GM21825 (cell line): Measurements from ENCODE around the gene CCL14.
"Not testable (repeated sequence)": the region's sequence is repeated elsewhere in the genome, so short reads cannot be mapped to it uniquely, and the experiment has no call there.

Experiments used
- ATAC-seq: cut with Tn5 transposase; IDR thresholded peaks from one replicate; pipeline ENCODE4 v1.9.1; 2021; ENCODE audit warnings: mild to moderate bottlenecking, moderate library complexity; ENCODE audit not compliant: unreplicated experiment

CCL14 gene

DNA sequence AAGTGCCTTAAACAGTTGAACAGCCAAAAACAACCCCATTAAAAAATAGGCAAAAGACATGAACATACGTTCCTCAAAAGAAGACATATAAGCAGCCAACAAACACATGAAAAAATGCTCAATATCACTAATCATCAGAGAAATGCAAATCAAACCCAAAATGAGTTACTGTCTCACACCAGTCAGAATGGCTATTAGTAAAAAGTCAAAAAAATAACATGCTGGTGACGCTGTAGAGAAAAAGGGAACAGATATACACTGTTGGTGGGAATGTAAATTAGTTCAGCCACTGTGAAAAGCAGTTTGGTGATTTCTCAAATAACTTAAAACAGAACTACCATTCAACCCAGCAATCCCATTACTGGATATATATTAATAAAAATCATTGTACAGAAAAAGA lies 8.8 kb upstream of the CCL14 start:
- ATAC-seq: not testable (repeated sequence)

DNA sequence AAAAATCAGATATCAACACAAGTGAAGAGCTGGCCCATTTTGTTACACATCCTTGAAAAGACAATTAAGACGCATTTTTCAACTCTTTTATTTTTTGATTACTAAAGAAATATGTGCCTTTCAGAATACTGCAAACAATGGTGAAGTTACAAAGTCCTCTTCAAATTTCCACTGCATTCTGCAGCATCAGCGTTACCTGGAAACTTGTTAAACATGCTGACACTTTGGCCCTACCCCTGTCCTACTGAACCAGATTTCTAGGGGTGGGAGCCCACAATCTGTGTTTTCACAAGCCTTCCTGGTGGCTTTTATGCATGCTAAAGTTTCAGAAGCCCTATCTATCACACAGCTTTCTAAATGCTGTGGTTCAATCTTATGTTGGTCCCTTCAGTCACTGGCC lies 4.5 kb upstream of the CCL14 start:
- no peak for ATAC-seq

DNA sequence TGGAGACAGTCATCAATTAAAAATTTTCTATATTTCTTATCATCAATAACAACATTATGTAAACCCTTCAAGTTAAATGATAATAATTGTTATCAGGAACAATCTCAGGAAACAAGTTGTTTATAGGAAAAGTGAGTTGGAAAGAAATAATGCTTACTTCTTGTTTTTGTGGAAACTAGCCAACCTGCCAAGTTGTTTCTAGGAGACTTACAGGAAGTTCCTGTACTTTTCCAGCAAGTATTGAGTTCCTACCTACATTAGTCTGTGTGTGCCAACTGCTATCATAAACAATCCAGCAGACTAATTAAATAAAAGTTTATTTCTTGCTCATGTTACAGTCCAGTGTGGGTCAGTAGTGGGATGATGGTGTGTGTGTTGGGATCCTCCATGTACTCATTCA lies 1.6 kb upstream of the CCL14 start:
- ATAC-seq: no peak

DNA sequence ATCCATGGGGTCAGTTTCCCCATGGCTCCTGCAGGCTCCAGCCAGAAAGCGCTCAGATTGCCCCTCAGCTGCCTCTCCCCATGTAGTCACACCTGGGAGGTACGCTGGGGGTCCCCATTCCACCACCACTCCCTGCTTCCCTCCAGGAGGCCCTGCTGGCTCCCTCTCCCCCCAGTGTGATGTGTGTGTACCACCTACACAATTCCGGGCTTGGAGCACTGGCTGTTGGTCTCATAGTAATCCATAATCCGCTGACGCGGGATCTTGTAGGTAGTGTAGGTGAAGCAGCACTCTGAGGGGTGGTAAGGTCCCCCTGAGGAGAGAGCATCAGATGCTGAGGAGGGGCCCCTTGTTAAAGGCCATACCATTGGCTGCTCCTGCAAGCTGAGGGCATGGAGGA lies 2.4 kb downstream of the CCL14 start:
- no peak for ATAC-seq

DNA sequence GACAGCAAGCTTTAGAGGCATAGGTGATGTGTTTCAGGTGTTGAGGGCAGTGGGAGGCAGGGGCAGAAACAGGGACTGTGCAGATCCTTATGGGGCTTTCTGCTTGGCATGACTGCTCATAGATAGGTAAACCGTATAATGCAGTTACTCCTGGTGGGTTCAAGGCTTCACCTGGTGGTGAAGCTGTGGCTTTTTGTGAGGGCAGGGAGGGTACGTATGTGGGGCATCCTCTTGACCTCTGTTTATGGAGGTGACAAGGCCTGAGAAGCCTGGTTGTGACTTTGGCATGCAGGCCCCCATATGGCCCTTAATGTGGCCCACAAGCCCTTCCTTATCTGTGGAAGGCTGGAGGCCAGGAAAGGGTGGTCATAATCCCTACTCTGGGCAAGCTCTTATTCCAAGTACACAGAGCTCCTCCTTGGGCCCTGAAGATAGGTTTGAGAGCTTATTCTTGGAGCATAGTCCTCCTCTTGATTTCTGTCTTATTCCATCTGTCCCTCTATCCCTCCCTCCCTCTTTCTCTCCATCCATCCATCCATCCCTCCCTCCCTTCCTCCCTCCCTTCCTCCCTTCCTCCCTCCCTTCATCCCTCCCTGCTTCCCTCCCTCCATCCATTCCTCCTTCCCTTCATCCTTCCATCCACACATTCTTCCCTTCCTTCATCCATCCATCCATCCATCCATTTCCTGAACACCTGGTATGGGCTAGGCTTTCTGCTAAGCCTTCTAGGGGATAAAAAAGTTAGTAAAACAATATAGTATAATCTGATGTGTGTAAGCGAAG lies 3.9 kb downstream of the CCL14 start:
- no peak for ATAC-seq

DNA sequence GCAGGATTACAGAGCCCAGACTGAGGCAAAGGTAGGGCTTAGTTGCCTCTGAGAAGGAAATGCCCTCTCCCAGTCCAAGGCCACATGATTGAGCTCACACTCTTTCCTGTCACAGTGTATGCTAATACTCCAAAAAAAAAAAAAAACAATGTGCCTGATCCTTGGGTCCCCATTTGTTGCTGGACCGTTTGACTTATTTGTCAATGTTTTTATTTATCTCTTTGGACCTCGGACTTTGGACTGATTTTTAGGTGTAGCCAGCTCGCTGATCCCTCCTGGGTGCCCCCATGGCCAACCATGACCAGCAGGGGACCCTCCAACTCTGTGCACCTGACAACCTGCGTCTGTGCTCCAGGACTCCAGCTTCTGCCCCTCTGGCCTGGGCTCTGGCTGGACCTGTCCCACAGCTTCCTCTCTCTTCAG lies 4.6 kb downstream of the CCL14 start:
- no peak for ATAC-seq

DNA sequence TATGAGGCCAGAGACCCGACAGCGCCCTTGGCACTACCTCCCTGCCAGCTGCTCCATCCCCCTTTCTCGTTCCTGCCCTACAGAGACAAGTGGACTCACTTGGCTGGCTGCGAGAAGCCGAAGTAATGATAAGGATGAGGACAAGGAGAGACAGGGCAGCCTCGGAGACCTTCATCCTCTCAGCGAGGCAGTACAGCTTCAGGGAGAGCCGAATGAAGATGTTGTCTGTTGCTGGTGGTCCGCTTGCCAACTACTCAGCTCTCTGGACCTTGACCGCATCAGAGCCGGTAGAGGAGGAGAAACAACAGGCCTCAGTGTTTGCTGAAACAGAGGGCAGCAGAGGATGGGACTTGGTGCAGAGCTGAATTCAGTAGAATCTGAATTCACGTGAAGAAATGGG lies 5.3 kb downstream of the CCL14 start, which contains the start of gene CCL16:
TSS of gene CCL16 (minus strand) at position 252 of the 400 bp plus-strand sequence. CDS start at position 175, 77 bp downstream.
- no peak for ATAC-seq

DNA sequence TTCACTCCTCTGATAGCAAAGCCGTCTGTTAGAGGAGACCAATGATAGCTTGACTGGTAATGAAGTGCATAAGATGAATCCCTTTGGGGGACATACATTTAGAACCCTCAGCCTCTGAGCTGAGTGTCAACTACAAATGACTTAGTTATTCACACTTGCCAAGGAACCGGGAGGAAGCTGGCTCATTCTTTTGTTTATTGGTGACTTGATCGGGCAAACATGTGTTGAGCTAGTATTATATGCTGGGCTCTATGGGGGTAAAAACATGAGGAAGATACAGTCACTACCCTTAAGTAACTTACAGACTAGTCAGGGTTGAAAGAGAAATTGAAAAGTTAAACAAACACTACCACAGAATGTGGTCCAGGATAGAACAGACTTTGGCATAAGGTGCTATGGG lies 8.2 kb downstream of the CCL14 start:
- no peak for ATAC-seq

DNA sequence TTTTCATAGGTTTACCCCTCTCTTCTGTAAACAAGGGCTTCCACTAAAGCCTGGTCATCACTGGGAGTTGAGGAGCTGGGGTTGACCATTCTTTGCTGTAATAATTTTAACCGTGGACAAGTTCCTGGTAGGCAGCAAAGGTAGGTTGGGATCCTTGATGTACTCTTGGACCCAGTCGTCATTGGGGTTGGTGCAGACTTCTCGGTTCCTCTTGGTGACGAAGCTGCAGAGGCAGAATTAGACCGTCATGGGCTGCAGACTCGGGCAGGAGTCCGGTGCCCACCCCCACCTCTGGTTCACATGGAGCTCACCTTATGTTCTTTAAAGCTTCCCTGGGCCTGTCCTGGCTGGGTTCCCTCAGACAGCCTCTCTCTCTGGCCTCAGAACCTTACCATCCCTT lies 9.0 kb downstream of the CCL14 start:
- ATAC-seq: no peak

DNA sequence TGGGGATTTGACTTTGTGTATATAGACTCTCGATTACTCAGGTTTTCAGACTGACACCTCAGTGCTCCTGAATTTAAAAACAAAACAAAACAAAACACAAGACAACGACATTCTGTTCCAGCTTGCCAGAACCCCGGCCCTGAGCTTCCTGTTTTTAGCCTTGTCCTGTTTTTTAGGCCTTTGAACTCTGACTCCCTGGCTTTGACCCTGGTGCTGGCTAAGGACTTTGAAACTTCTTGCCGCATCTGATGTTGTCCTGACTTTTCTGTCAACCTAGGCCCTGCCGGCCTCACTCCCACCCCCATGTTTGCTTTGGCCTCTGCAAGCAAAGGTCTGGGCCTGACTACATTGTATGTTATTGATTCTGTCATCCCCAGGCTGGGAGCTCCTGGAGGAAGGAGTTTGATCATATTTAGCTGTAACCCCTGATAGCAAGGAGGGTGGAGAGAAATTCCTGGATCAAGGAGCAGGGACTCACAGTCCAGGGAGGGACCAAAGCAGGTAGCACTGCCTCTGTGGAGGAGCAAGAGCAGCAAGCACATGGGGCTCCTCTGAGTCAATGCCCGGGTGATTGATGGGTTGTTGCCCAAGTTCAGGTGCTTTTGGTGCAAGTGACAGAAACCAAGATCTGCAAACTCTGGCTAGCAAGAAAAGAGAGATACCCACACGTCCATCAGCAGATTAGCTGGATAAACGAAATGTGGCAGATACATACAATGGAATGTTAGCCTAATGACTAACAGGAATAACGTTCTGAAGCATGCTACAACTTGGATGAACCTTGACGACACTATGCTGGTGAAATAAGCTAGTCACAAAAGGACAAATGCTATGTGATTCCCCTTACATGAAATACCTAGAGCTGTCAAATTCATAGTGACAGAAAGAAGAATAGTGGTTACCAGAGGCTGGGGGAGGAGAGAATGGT lies 12.9 kb downstream of the CCL14 start:
- no peak for ATAC-seq

DNA sequence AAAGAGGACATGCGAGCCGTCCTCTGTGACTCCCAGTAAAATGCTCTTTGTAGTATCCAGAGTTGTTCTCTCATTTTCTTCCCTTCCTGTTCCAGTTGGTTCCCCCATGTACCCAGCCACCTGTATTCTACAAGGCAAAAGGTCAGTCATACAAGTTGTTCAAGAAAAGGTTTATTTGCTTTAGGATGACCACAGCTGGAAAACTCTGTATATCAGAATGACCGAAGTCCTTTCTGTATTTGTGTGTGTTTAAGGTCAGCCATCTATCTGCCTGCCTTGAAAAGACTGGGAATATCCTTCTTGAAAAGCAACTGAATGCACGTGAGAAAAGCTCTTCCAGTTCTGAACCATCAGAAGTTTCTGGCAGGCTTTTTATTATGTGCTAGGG lies 13.6 kb downstream of the CCL14 start:
- ATAC-seq: no peak

DNA sequence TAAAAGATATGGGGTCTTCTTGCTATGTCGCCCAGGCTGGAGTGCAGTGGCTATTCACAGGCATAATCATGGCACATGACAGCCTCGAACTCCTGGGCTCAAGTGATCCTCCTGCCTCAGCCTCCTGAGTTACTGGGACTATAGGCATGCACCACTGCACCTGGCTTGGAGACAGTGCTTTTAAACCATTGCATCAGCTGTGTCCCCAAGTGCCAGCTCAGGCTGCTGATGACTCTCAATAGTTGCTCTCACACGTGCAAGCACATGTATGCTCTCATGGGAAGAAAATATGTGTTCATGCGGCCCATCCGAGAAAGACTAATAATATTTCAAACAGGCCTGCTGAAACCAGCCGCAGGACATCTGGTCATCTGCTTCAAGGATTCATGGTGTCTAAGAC lies 14.0 kb downstream of the CCL14 start:
- ATAC-seq: no peak

DNA sequence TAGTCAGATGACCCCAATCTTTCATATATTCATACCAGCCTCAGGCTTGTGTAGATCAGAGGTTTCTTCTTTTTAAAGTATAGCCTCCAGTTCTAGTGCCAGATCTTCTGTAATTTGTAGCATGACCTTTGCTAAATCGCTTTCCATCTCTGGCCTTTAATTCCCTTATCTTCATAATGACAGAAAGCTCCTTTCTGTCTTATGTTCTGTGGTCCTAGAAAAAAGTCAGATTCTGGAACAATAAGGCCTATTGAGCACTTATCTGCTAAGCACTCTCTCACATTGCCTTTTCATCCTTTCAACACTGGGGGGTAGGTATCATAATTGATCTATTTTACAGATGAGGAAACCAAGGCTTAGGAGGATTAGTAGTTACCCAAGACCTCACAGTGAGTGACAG lies 14.5 kb downstream of the CCL14 start:
- no peak for ATAC-seq

DNA sequence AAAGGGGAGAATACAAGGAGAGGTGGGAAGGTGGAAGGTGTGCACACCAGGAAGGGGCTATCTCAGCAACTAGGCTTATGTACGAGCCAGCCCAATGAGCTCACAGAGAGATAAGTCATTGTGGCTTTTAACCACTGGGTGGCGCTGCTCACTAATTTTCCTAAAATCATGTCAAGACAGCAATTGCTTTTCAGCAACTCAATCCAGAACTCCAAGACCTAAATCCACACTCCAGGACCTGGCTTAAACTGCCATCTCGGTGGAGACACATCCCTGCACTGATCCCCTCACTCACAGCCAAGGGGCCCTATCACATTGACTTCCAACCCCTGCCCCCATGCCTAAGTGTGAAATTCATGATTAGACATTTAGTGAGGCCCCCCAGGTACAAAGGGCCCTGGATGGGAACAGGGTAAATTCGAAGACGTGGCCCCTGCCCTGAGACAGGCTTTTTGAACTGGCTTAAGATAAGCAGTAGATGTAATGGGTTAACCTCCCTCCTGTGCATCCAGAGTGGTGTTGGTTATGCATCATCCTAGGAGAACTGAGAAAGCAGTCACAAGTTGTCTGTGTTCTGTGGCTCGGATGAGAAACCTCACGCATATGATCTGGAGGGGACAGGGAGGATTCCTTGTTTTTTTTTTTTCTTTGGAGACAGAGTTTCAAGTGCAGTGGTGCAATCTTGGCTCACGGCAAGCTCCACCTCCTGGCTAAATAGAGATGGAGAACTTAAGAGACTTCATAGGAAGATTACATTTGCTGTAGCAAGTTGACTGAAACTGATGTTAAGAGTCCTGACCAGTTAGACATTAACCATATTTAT lies 16.8 kb downstream of the CCL14 start:
- no peak for ATAC-seq

DNA sequence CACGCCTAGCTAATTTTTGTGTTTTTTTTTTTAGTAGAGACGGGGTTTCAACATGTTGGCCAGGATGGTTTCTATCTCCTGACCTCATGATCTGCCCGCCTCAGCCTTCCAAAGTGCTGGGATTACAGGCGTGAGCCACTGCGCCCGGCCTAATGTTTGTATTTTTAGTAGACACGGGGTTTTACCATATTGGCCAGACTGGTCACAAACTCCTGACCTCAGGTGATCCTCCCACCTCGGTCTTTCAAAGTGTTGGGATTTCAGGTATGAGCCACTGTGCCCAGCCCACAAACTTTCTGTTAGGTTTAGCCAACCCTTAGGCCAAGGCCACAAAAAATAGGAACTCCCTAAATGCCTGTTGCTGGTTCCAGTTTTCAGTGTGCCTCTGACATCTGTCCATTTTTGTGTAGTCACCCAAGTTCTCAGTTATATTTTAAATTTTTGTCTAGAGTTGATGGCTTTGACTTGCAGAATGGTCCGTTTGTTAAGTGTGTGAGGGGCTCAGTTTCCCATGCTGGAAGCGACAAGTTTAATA lies 17.9 kb downstream of the CCL14 start:
- no peak for ATAC-seq

DNA sequence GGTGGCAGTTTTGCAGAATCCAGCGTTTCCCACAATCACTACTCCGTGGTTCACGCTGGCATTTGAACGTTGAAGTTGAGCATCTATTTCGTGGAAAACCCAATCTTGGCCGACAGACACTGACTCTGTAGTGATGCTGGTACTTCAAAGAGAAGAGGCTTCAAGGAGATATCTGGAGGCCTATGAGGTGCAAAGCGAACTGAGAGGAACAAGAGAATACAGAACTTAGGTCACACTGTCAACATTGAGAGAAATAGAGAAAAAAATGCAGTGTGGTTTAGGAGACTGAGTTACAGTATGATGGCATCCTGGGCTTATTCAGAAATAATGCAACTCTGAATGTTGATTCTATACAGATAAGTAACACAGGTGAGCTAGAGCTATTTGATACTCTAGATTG lies 21.3 kb downstream of the CCL14 start:
- no peak for ATAC-seq

DNA sequence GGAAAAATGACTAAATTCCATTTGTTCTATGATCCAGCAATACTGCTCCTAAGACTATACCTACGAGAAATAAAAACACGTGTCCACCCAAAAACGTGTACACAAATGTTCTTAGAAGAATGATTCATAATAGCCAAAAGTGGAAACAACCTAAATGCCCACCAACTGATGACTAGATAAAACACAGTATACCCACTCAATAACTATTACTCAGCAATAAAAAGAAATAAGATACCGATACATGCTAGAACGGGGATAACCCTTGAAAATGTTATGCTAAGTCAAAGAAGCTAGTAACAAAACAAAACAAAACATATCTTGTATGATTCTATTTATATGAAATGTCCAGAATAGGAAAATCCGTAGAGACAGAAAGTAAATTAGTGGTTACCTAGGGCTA lies 22.9 kb downstream of the CCL14 start:
- no peak for ATAC-seq

DNA sequence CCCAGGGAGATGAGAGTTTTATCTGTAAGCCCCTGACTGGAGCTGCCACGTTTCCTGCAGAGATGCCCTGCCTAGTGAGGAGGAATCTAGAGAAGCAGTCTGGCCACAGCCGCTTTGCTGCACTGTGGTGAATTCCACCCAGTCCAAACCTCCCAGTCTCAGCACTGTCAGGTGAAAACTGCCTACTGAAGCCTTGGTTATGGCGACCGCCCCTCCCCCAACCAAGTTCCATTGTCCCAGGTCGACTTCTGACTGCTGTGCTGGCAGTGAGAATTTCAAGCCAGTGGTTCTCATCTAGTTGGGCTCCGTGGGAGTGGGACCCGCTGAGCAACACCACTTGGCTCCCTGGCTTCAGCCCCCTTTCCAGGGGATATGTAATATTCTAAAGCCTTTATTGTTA lies 32.8 kb downstream of the CCL14 start:
- no peak for ATAC-seq

DNA sequence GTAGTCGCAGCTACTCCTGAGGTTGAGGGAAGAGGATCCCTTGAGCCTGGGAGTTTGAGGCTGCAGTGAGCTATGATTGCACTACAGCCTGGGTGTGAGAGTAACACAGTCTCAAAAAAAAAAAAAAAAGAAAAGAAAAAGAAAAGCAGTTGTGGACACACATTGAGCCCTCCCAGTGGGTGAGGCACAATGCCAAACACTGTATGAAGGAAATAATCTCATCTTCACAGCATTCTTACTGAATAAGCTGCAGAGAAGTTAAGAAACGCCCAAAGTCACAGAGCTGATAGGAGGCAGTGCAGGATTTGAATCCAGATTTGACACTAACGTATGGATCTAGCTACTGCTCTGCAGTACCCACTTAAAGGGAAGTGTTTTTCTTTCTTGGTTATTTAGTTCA lies 37.1 kb downstream of the CCL14 start:
- ATAC-seq: no peak

DNA sequence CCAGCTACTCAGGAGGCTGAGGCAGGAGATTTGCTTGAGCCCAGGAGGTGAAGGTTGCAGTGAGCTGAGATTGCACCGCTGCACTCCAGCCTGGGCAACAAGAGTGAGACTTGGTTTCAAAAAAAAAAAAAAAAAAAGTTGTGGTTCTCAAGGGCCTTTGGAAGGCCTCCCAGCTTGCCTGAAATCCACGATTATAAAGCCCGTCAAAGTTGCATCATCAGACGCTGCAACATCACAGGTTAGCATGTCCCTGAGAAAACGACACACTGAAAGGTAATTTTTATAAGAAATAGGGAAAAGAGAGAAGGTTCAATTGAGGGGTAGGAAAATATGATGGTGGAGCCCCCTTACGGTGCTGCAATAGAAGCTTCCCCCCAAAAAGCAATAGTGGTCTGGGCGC lies 38.4 kb downstream of the CCL14 start:
- no peak for ATAC-seq

DNA sequence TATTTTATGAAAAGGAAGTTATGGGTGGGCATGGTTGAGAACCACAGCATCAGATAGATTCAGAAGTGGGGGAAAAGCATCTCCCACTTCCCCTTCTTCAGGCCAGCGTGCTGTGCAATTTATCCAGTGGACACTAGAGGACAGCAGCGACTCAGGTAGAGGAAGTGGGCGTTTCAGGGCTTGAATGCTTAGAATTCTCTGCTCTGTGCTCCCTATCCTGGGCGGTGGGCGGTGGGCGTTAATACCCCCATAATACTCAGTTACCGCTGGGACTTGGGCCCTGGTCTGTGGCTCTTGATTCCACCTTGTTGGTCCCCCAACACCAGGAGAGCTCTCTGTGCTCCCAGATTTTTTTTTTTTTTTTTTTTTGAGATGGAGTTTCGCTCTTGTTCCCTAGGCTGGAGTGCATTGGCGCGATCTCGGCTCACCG lies 39.4 kb downstream of the CCL14 start:
- ATAC-seq: no peak
